ENCODE data around the gene ACOXL.

The ACOXL gene

GRCh38 chr2:110712737-110713136, 19.6 kb upstream of the ACOXL start:
- no peaks in the 10 kb centered on the region for H3K36me3 Mint-ChIP-seq (ENCODE audit: low read depth)
- peaks cover 15% of the 10 kb centered on the region for H3K27me3 Mint-ChIP-seq (ENCODE audit: low read depth, poor library complexity)
- no peak for DNase-seq
- H3K4me3 Mint-ChIP-seq: no peak overlapping the region
- H3K27ac Mint-ChIP-seq: no peak overlapping the region
- H3K4me1 Mint-ChIP-seq: no peaks in the 10 kb centered on the region
- no peaks in the 10 kb centered on the region for H3K9me3 Mint-ChIP-seq
- no peak for TF ChIP-seq CTCF (IDR thresholded peaks at IDR 0.05)

GRCh38 chr2:110713513-110714362, 18.6 kb upstream of the ACOXL start:
- no peak for DNase-seq
- peaks cover 8% of the 10 kb centered on the region for H3K27me3 Mint-ChIP-seq (ENCODE audit: low read depth, poor library complexity)
- H3K4me1 Mint-ChIP-seq: no peaks in the 10 kb centered on the region
- H3K27ac Mint-ChIP-seq: peak overlapping the region; percentile 55
- no peaks in the 10 kb centered on the region for H3K9me3 Mint-ChIP-seq
- H3K4me3 Mint-ChIP-seq: no peak overlapping the region
- H3K36me3 Mint-ChIP-seq (ENCODE audit: low read depth): no peaks in the 10 kb centered on the region
- TF ChIP-seq CTCF (IDR thresholded peaks at IDR 0.05): no peak

- no peaks in the 10 kb centered on the region for H3K4me1 Mint-ChIP-seq
- no peak for TF ChIP-seq CTCF (IDR thresholded peaks at IDR 0.05)
- DNase-seq: no peak
- peaks cover 3% of the 10 kb centered on the region for H3K27me3 Mint-ChIP-seq (ENCODE audit: low read depth, poor library complexity)
- no peaks in the 10 kb centered on the region for H3K36me3 Mint-ChIP-seq (ENCODE audit: low read depth)
- no peak overlapping the region for H3K4me3 Mint-ChIP-seq
- H3K27ac Mint-ChIP-seq: no peak overlapping the region
- no peaks in the 10 kb centered on the region for H3K9me3 Mint-ChIP-seq
These were observed 17.7 kb upstream of the ACOXL start for GRCh38 chr2:110714452-110715224.

- Mint-ChIP-seq H3K4me1 (no peaks in the 10 kb centered on the region), H3K9me3 (no peaks in the 10 kb centered on the region), H3K4me3 (no peak overlapping the region), H3K27ac (no peak overlapping the region), H3K36me3 (ENCODE audit: low read depth) (no peaks in the 10 kb centered on the region), H3K27me3 (ENCODE audit: low read depth, poor library complexity) (peaks cover 9% of the 10 kb centered on the region)
- no peak for TF ChIP-seq CTCF (IDR thresholded peaks at IDR 0.05)
- no peak for DNase-seq
These were observed 15.3 kb upstream of the ACOXL start for GRCh38 chr2:110716959-110717645.

- Mint-ChIP-seq H3K27me3 (ENCODE audit: low read depth, poor library complexity) (peaks cover 9% of the 10 kb centered on the region), H3K36me3 (ENCODE audit: low read depth) (no peaks in the 10 kb centered on the region), H3K4me3 (no peak overlapping the region), H3K27ac (no peak overlapping the region), H3K4me1 (no peaks in the 10 kb centered on the region), H3K9me3 (no peaks in the 10 kb centered on the region)
- DNase-seq: no peak
- TF ChIP-seq CTCF (IDR thresholded peaks at IDR 0.05): no peak
These were observed 14.6 kb upstream of the ACOXL start for GRCh38 chr2:110717734-110718133.

Data from nephron progenitor cell (in vitro differentiated cells).